Keratinocyte (primary cell): ENCODE data around the gene SPTBN4. TPM values are rescaled to one million over a fixed set of nuclear protein-coding genes. Genes with fewer than 3 reads are reported as not detected.

Source experiments
- DNase-seq: peaks from one replicate; pipeline ENCODE4 v3.0.0-alpha.2; 2011; ENCODE audit warnings: low read depth, missing footprints, low spot score
- FAIRE-seq: peaks from 2 replicates; lab custom pipeline; 2011; peaks lifted over from hg19 to GRCh38; lab: Jason Lieb, UNC
- H2AFZ ChIP-seq: 2 replicates; pipeline ENCODE4 v1.6.0; 2012; ENCODE audit warnings: low read length, control low read depth, inconsistent platforms; ENCODE audit not compliant: control insufficient read depth
- H3K27ac ChIP-seq: 2 replicates; pipeline ENCODE4 v1.5.1; 2011; ENCODE audit warnings: low read length; ENCODE audit not compliant: control insufficient read depth, insufficient read depth
- H3K27me3 ChIP-seq: 3 replicates; pipeline ENCODE4 v1.6.0; 2011; ENCODE audit warnings: low read length; ENCODE audit not compliant: control insufficient read depth, insufficient read depth; ENCODE audit errors: extremely low read depth
- H3K36me3 ChIP-seq, 2 experiments: 2 replicates in 1 of 2; 3 replicates in 1 of 2; pipeline ENCODE4 v1.5.1; 2011; ENCODE audit warnings: low read length in 2 of 2, mild to moderate bottlenecking in 1 of 2; ENCODE audit not compliant: control insufficient read depth in 2 of 2, insufficient read depth in 2 of 2; ENCODE audit errors: extremely low read depth in 1 of 2
- H3K4me1 ChIP-seq: 3 replicates; pipeline ENCODE4 v1.5.1; 2011; ENCODE audit warnings: low read length; ENCODE audit not compliant: control insufficient read depth, insufficient read depth; ENCODE audit errors: extremely low read depth
- H3K4me2 ChIP-seq: 3 replicates; pipeline ENCODE4 v1.6.0; 2011; ENCODE audit warnings: low read depth, low read length; ENCODE audit not compliant: control insufficient read depth, insufficient read depth; ENCODE audit errors: extremely low read depth
- H3K4me3 ChIP-seq, 3 experiments: fragments of 200-600 bp in 1 of 3; sonication (generic) in 1 of 3; 2 replicates in 2 of 3; 3 replicates in 1 of 3; pipeline ENCODE4 v1.5.1; 2011 to 2016; ENCODE audit warnings: low read length in 3 of 3, mild to moderate bottlenecking in 3 of 3, control low read depth in 2 of 3, inconsistent platforms in 1 of 3, low read depth in 1 of 3, mixed read lengths in 1 of 3, mixed run types in 1 of 3, moderate library complexity in 1 of 3; ENCODE audit not compliant: control insufficient read depth in 2 of 3, insufficient read depth in 2 of 3; ENCODE audit errors: extremely low read depth in 1 of 3
- H3K79me2 ChIP-seq: 2 replicates; pipeline ENCODE4 v1.6.0; 2012; ENCODE audit warnings: low read length; ENCODE audit not compliant: control insufficient read depth, insufficient read depth
- H3K9ac ChIP-seq: 3 replicates; pipeline ENCODE4 v1.6.0; 2011; ENCODE audit warnings: low read length; ENCODE audit not compliant: control insufficient read depth, insufficient read depth; ENCODE audit errors: extremely low read depth
- H3K9me1 ChIP-seq: 3 replicates; pipeline ENCODE4 v1.6.0; 2011; ENCODE audit warnings: low read length; ENCODE audit not compliant: control insufficient read depth, insufficient read depth; ENCODE audit errors: extremely low read depth
- H3K9me3 ChIP-seq: 2 replicates; pipeline ENCODE4 v1.5.1; 2012; ENCODE audit warnings: low read depth, low read length; ENCODE audit not compliant: control insufficient read depth
- H4K20me1 ChIP-seq: 3 replicates; pipeline ENCODE4 v1.6.0; 2011; ENCODE audit warnings: low read length; ENCODE audit not compliant: control insufficient read depth, insufficient read depth; ENCODE audit errors: extremely low read depth
- CTCF ChIP-seq, 3 experiments: IDR thresholded peaks in 1 of 3; conservative IDR thresholded peaks in 1 of 3; optimal IDR thresholded peaks in 1 of 3; 2 replicates in 2 of 3; 3 replicates in 1 of 3; pipeline versions ENCODE3 to v1.5.1; 2011; ENCODE audit warnings: low read length in 3 of 3, mild to moderate bottlenecking in 3 of 3, moderate library complexity in 2 of 3, control low read depth in 1 of 3, inconsistent platforms in 1 of 3; ENCODE audit not compliant: insufficient read depth in 2 of 3; ENCODE audit errors: extremely low read depth in 1 of 3
- EZH2 ChIP-seq: IDR thresholded peaks from one replicate; pipeline ENCODE4 v1.6.1; 2012; ENCODE audit warnings: inconsistent platforms, mild to moderate bottlenecking, low read length, moderate library complexity
- dilution Hi-C: fragments of 300-500 bp; cut with MboI; formaldehyde crosslinking; loops from one replicate; pipeline ENCODE4 v1.7.0; 2020; ENCODE audit warnings: low sequenced_read_pairs; ENCODE audit not compliant: extremely low pct_ligation_motif_present
- polyA plus RNA-seq, 5 experiments: library from polyadenylated mRNA; depleted of rRNA in 3 of 5; stranded (reverse) in 3 of 5; stranded (forward) in 1 of 5; unstranded in 1 of 5; fragments of >200 nt; gene quantifications; 1 replicate in 1 of 5; 2 replicates in 3 of 5; 3 replicates in 1 of 5; pipeline versions ENCODE4 v1.2.1 to v1.2.3, GENCODE V29; 2011 to 2012; ENCODE audit warnings: missing spikeins in 2 of 5, low read depth in 1 of 5, low replicate concordance in 1 of 5

Gene SPTBN4
- polyA plus RNA-seq, 1 donor (not counting 4 experiments of a cell fraction or from before 2014, with no cell fraction given), result 0.17 TPM

DNA sequence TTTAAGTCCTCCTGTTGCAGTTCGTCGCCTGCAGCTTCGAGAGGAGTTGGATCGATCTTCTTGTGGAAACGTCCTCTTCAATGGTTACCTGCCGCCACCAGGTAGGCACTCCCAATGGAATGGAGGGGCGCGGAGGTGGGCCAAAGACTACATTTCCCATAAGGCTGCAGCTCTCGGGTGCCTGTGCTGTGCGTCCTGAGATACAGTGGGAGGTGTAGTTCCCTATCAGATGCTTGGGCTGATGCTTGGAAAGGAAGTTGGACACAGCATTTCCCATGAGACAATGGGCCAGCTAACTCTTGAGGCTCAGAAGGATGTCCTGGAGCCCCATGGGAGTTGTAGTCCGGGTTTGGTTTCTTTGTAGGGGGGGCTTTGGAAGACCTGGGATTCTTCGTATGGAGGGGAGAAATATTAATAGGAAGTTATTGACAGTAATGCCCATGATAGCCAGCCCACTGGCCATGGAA is 111.7 kb downstream of the SPTBN4 start:
- H3K4me2 ChIP-seq, result no peak overlapping the region

DNA sequence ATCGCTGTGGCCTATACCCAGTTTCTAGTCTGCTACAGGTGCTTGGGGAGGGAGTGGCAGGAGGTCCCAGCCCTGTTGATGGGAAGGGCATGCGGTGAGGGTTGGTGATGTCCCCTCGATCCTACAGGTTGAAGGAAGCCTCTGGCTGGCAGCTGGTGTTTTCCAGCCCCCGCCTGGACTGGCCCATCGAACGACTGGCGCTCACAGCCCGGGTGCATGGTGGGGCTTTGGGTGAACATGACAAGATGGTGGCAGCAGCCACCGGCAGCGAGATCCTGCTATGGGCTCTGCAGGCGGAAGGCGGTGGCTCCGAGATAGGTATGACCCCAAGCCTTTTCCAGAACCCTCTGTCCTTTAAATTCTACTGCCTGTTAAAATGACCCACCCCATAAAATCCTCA is 113.8 kb downstream of the SPTBN4 start:
- Histone ChIP-seq H3K9me1 (peaks cover 3% of the 10 kb centered on the region), H3K36me3 (peaks cover 4 to 13% of the 10 kb centered on the region in 2 experiments), H3K4me2 (no peak overlapping the region), H3K27me3 (no peaks in the 10 kb centered on the region), H2AFZ (no peak overlapping the region), H3K4me3 (no peak overlapping the region), H3K9ac (no peak overlapping the region), H3K9me3 (no peaks in the 10 kb centered on the region), H4K20me1 (no peaks in the 10 kb centered on the region), H3K27ac (no peak overlapping the region), H3K79me2 (peaks cover 4% of the 10 kb centered on the region), H3K4me1 (peaks cover 9% of the 10 kb centered on the region)
- dilution Hi-C loops, result no loop called here
- no peak for DNase-seq
- FAIRE-seq, result no peak
- TF ChIP-seq EZH2 (no peak), CTCF (optimal IDR thresholded peaks at IDR 0.05 in 1 of 3, IDR thresholded peaks at IDR 0.05 in 1 of 3, conservative IDR thresholded peaks at IDR 0.05 in 1 of 3; ENCODE audit: extremely low read depth in 1 of 3, insufficient read depth in 2 of 3, low read length in 3 of 3) (no peak)

More for the DNA sequence above, 111.7 kb downstream of the SPTBN4 start:
- Histone ChIP-seq H2AFZ (no peak overlapping the region), H3K4me3 (no peak overlapping the region), H3K9me1 (peaks cover 3% of the 10 kb centered on the region), H3K27ac (no peak overlapping the region), H3K9ac (no peak overlapping the region), H3K79me2 (peaks cover 4% of the 10 kb centered on the region), H3K36me3 (peaks cover 4 to 12% of the 10 kb centered on the region in 2 experiments), H3K9me3 (no peaks in the 10 kb centered on the region), H4K20me1 (no peaks in the 10 kb centered on the region), H3K4me1 (peaks cover 6% of the 10 kb centered on the region), H3K27me3 (no peaks in the 10 kb centered on the region)
- TF ChIP-seq CTCF (optimal IDR thresholded peaks at IDR 0.05 in 1 of 3, IDR thresholded peaks at IDR 0.05 in 1 of 3, conservative IDR thresholded peaks at IDR 0.05 in 1 of 3; ENCODE audit: extremely low read depth in 1 of 3, insufficient read depth in 2 of 3, low read length in 3 of 3) (no peak), EZH2 (no peak)
- dilution Hi-C loops, result no loop called here
- FAIRE-seq (no peak), DNase-seq (no peak)
